PFSK-1 (cell line): ENCODE data around the gene NPHP4.

Source experiments
- FOXP2 ChIP-seq: optimal IDR thresholded peaks from 2 replicates; pipeline ENCODE3; 2011; ENCODE audit warnings: borderline replicate concordance, control low read depth, inconsistent platforms; ENCODE audit not compliant: insufficient read depth; ENCODE audit errors: extremely low read length, extremely low read depth
- POLR2AphosphoS5 ChIP-seq: IDR thresholded peaks from 2 replicates; pipeline ENCODE4 v1.6.1; 2012; ENCODE audit warnings: low read depth, mild to moderate bottlenecking, control low read depth, low read length, moderate library complexity
- REST ChIP-seq, 2 experiments: IDR thresholded peaks; 2 replicates each; pipeline versions ENCODE4 v1.6.1 to v1.8.0; 2011 to 2012; ENCODE audit warnings: low read depth in 2 of 2, low read length in 2 of 2, control low read depth in 1 of 2, inconsistent platforms in 1 of 2, mild to moderate bottlenecking in 1 of 2, moderate library complexity in 1 of 2; ENCODE audit not compliant: insufficient read depth in 1 of 2
- SIN3A ChIP-seq: IDR thresholded peaks from 2 replicates; pipeline ENCODE4 v1.6.1; 2012; ENCODE audit warnings: mild to moderate bottlenecking, low read length, moderate library complexity, borderline replicate concordance; ENCODE audit not compliant: insufficient read depth
- TAF1 ChIP-seq: IDR thresholded peaks from 2 replicates; pipeline ENCODE4 v1.6.1; 2012; ENCODE audit warnings: low read length, control low read depth, borderline replicate concordance; ENCODE audit not compliant: insufficient read depth

The NPHP4 gene

DNA sequence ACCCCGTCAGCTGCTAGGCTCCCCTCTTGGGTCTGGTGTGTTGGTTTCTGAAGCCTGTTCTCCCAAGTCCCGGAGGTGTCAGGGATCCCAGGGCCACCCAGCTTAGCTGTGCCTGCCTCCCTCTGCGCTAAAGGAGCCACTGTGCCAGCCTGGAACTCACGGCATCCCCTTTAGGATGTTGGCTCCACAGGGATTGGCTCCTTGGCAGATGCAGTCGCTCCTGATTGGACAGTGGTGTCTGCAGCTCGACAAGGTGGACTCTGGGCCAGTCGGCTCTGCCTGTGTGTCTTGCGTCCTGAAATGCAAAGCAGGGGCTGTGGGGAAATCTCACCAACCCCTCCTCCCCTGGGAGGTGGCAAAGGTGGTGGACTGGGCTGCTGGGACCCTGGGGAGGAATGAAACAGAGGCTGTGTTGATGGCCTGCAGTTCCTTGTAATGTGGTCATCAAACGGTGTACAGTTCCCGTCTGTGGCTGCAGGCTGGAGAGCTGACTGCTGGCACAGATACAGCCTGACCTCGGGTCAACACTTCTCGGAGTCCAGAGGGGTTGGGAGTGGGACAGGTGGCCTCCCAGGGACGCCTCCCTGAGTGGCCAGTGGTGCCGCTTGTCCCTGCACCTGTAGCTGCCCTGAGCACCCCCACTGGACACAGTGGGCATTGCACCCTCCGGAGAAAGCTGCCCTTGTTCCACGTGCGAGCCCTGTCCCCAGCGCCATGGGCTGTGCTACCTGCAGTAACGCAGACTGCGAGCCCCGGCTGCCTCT, 41.9 kb upstream of the NPHP4 start:
- no peak for TF ChIP-seq TAF1
- no peak for TF ChIP-seq SIN3A
- no peak for TF ChIP-seq POLR2AphosphoS5
- TF ChIP-seq REST (IDR thresholded peaks at IDR 0.05; ENCODE audit: insufficient read depth in 1 of 2, low read depth in 2 of 2, low read length in 2 of 2) = no peak
- TF ChIP-seq FOXP2 = no peak

DNA sequence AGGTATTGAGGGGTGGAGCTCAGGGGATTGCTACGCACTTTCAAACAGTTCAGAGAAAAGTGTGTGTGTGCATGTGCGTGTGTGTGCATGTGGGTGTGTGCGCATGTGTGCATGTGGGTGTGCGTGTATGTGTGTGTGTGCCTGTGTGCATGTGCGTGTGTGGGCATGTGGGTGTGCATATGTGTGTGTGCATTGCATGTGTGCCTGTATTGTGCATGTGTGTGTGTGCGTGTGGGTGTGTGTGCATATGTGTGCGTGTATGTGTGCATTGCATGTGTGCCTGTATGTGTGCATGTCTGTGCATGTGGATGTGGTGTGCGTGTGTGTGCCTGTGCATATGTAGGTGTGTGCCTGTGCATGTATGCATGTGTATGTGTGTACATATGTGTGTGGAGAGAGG, 40.9 kb upstream of the NPHP4 start:
- TF ChIP-seq TAF1 (no peak), POLR2AphosphoS5 (no peak), SIN3A (no peak), FOXP2 (no peak), REST (IDR thresholded peaks at IDR 0.05; ENCODE audit: insufficient read depth in 1 of 2, low read depth in 2 of 2, low read length in 2 of 2) (no peak)

DNA sequence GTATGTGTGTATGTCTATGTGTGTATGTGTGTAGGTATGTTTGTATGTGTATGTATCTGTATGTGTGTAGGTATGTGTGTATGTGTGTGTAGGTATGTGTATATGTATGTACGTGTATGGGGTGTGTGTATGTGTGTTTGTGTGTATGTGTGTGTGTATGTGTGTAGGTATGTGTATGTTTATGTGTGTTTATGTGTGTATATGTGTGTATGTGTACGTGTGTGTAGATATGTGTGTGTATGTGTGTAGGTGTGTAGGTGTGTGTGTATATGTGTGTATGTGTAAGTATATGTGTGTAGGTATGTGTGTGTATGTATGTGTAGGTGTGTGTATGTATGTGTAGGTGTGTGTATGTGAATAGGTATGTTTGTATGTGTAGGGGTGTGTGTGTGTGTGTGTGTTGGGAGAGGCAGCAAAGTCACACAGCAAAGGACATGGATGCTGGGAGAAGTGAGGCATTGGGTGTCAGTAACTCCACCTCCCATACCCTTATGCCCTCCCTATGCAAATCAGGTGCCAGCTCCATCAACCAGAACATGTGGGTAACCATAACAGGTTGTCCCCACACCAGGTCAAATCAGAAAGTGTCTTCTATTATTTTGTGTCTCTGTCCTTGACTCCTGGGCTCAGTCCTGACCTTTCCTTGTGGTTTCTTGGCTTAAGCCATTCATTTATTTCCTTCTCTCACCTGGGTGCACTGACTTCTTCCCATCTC, 38.5 kb upstream of the NPHP4 start:
- TF ChIP-seq FOXP2 = no peak
- TF ChIP-seq REST (IDR thresholded peaks at IDR 0.05; ENCODE audit: insufficient read depth in 1 of 2, low read depth in 2 of 2, low read length in 2 of 2) = no peak
- TF ChIP-seq POLR2AphosphoS5 = no peak
- TF ChIP-seq TAF1 = no peak
- TF ChIP-seq SIN3A = no peak

DNA sequence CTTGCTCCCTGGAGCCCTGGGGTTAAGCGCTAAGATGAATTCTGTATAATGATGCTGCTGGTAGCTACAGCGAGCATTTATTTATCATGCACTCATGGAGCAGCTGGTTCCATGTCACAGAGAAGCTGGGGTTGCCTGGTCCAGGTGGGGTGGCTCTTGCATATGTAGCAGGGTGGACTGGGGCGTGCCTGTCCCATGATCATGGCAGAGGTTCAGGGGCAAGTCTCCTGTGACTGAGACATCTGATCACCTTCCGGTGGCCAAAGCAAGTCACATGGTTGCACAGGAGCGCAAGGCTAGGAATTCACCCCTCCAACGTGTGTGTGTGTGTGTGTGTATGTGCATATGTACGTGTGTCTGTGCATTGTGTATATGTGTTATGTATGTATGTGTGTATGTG, 37.9 kb upstream of the NPHP4 start:
- TF ChIP-seq TAF1 (no peak), POLR2AphosphoS5 (no peak), SIN3A (no peak), FOXP2 (no peak), REST (IDR thresholded peaks at IDR 0.05; ENCODE audit: insufficient read depth in 1 of 2, low read depth in 2 of 2, low read length in 2 of 2) (no peak)
